Naive thymus-derived CD4-positive, alpha-beta T cell (primary cell): Measurements from ENCODE around the gene CNMD. TPM values are rescaled to one million over a fixed set of nuclear protein-coding genes. Genes with fewer than 3 reads are reported as not detected.

ENCODE experiments used
- ATAC-seq: fragments of 150-1000 bp; cut with Tn5 transposase; 2 replicates; pipeline ENCODE4 v1.10.0; 2021; ENCODE audit warnings: mild to moderate bottlenecking, moderate library complexity
- CTCF ChIA-PET: fragments of 350-600 bp; sonication (Branson Sonifier 250); formaldehyde crosslinking; loops from one replicate; lab custom pipeline; 2021; ENCODE audit warnings: antibody characterized with exemption; lab: Charles Lee
- POLR2A ChIA-PET: fragments of 350-600 bp; sonication (Branson Sonifier 250); formaldehyde crosslinking; loops from one replicate; lab custom pipeline; 2021; ENCODE audit warnings: antibody characterized with exemption, inconsistent platforms; lab: Charles Lee
- DNase-seq, 9 donors: peaks; one replicate each; pipeline versions ENCODE4 v3.0.0 to v3.0.0-alpha.2; 2020 to 2022; ENCODE audit warnings: mixed read lengths in 1 of 9
- H3K27ac ChIP-seq: one replicate; pipeline ENCODE4 v1.7.0; 2013; ENCODE audit warnings: mild to moderate bottlenecking, low read depth, low read length, moderate library complexity
- H3K27me3 ChIP-seq, 2 donors: one replicate each; pipeline ENCODE4 v1.7.0; 2013; ENCODE audit warnings: low read length in 2 of 2, mild to moderate bottlenecking in 2 of 2, moderate library complexity in 2 of 2; ENCODE audit not compliant: control insufficient read depth in 2 of 2, insufficient read depth in 2 of 2
- H3K36me3 ChIP-seq, 3 experiments: 1 replicate in 2 of 3; 2 replicates in 1 of 3; pipeline ENCODE4 v1.7.0; 2013; ENCODE audit warnings: low read length in 3 of 3, mild to moderate bottlenecking in 3 of 3, moderate library complexity in 1 of 3; ENCODE audit not compliant: insufficient read depth in 3 of 3, control insufficient read depth in 2 of 3
- H3K4me1 ChIP-seq, 2 donors: one replicate each; pipeline ENCODE4 v1.7.0; 2013; ENCODE audit warnings: low read length in 2 of 2, mild to moderate bottlenecking in 2 of 2, moderate library complexity in 1 of 2; ENCODE audit not compliant: control insufficient read depth in 2 of 2, insufficient read depth in 2 of 2
- H3K4me3 ChIP-seq: 2 replicates; pipeline ENCODE4 v1.7.0; 2013; ENCODE audit warnings: mild to moderate bottlenecking, low read length
- H3K9me3 ChIP-seq, 3 experiments: 1 replicate in 2 of 3; 2 replicates in 1 of 3; pipeline ENCODE4 v1.7.0; 2013; ENCODE audit warnings: low read length in 3 of 3; ENCODE audit not compliant: control insufficient read depth in 2 of 3
- H3K27ac Mint-ChIP-seq, 9 donors: one replicate each; pipeline ENCODE4 v1.8.0; 2020 to 2022; ENCODE audit warnings: mixed read lengths in 9 of 9, mild to moderate bottlenecking in 8 of 9, moderate library complexity in 5 of 9, inconsistent platforms in 2 of 9
- H3K27me3 Mint-ChIP-seq, 5 donors: one replicate each; pipeline ENCODE4 v1.8.0; 2021 to 2022; ENCODE audit warnings: mixed read lengths in 5 of 5, mild to moderate bottlenecking in 1 of 5
- H3K36me3 Mint-ChIP-seq, 5 donors: one replicate each; pipeline ENCODE4 v1.8.0; 2020 to 2022; ENCODE audit warnings: mixed read lengths in 5 of 5, mild to moderate bottlenecking in 3 of 5, inconsistent platforms in 1 of 5
- H3K4me1 Mint-ChIP-seq, 7 donors: one replicate each; pipeline ENCODE4 v1.8.0; 2020 to 2022; ENCODE audit warnings: mixed read lengths in 7 of 7, mild to moderate bottlenecking in 3 of 7, inconsistent platforms in 1 of 7
- H3K4me3 Mint-ChIP-seq, 10 donors: one replicate each; pipeline ENCODE4 v1.8.0; 2020 to 2022; ENCODE audit warnings: mild to moderate bottlenecking in 10 of 10, mixed read lengths in 10 of 10, moderate library complexity in 6 of 10, inconsistent platforms in 2 of 10
- H3K9me3 Mint-ChIP-seq, 11 donors: one replicate each; pipeline ENCODE4 v1.8.0; 2020 to 2022; ENCODE audit warnings: mixed read lengths in 11 of 11, mild to moderate bottlenecking in 4 of 11, inconsistent platforms in 1 of 11, moderate library complexity in 1 of 11
- intact Hi-C, 2 donors: fragments of 100-400 bp; cut with micrococcal nuclease; formaldehyde crosslinking; loops; one replicate each; pipeline ENCODE4 v1.15.1; 2023
- polyA plus RNA-seq, 2 donors: library from polyadenylated mRNA; unstranded; fragments of 300-500 nt; fragmentation: Illumina TruSeq; gene quantifications; one replicate each; pipeline ENCODE4 v1.2.3, GENCODE V29; 2021
- total RNA-seq, 6 experiments: library from RNA in 5 of 6; stranded (reverse) in 5 of 6; gene quantifications; 1 replicate in 5 of 6; 2 replicates in 1 of 6; pipeline ENCODE4 v1.2.3 and lab custom pipeline; 2021 to 2026

The CNMD gene
- total and polyA plus RNA-seq, 7 experiments from 2014 or later = 0.13 TPM; not detected in 6

GRCh38 chr13:52783943-52784342, 44.3 kb upstream of the CNMD start:
- ChIA-PET POLR2A (no interaction called here), CTCF (interaction anchor here (1.0 kb wide), 1 partner anchor 9 kb away, joined by 3 read pairs; no protein-coding TSS in a partner anchor)
- no peak overlapping the region for H3K27ac Mint-ChIP-seq
- no peaks in the 10 kb centered on the region for H3K9me3 Mint-ChIP-seq
- Histone ChIP-seq H3K9me3 (no peaks in the 10 kb centered on the region), H3K4me3 (no peak overlapping the region), H3K4me1 (no peaks in the 10 kb centered on the region), H3K27me3 (no peaks in the 10 kb centered on the region), H3K27ac (no peak overlapping the region), H3K36me3 (no peaks in the 10 kb centered on the region)
- DNase-seq (no peak), ATAC-seq (no peak)
- no peak overlapping the region for H3K4me3 Mint-ChIP-seq
- H3K36me3 Mint-ChIP-seq = no peaks in the 10 kb centered on the region
- peaks cover 2 to 28% (median 16%) of the 10 kb centered on the region in 5 donors for H3K27me3 Mint-ChIP-seq
- no peaks in the 10 kb centered on the region for H3K4me1 Mint-ChIP-seq
- intact Hi-C loops = no loop called here

- POLR2A ChIA-PET = no interaction called here
These were observed 43.1 kb upstream of the CNMD start for GRCh38 chr13:52782471-52783448.

GRCh38 chr13:52780611-52781010, 41.0 kb upstream of the CNMD start:
- ATAC-seq = no peak
- H3K4me1 Mint-ChIP-seq = no peaks in the 10 kb centered on the region
- Histone ChIP-seq H3K27ac (no peak overlapping the region), H3K4me1 (no peaks in the 10 kb centered on the region), H3K9me3 (no peaks in the 10 kb centered on the region), H3K4me3 (no peak overlapping the region), H3K36me3 (no peaks in the 10 kb centered on the region), H3K27me3 (no peaks in the 10 kb centered on the region)
- CTCF ChIA-PET = no interaction called here
- H3K4me3 Mint-ChIP-seq = no peak overlapping the region
- POLR2A ChIA-PET = no interaction called here
- peaks cover 0 to 42% (median 18%) of the 10 kb centered on the region in 5 donors for H3K27me3 Mint-ChIP-seq
- no peak overlapping the region for H3K27ac Mint-ChIP-seq
- H3K36me3 Mint-ChIP-seq = no peaks in the 10 kb centered on the region
- intact Hi-C loops = no loop called here
- DNase-seq = no peak
- H3K9me3 Mint-ChIP-seq = no peaks in the 10 kb centered on the region

More at GRCh38 chr13:52782471-52783448, 43.1 kb upstream of the CNMD start:
- no peaks in the 10 kb centered on the region for H3K27me3 ChIP-seq
- H3K9me3 Mint-ChIP-seq = no peaks in the 10 kb centered on the region
- no peaks in the 10 kb centered on the region for H3K4me1 ChIP-seq
- peaks cover 2 to 28% (median 16%) of the 10 kb centered on the region in 5 donors for H3K27me3 Mint-ChIP-seq
- CTCF ChIA-PET = no interaction called here
- DNase-seq = no peak
- no peak overlapping the region for H3K27ac Mint-ChIP-seq
- H3K36me3 ChIP-seq = no peaks in the 10 kb centered on the region
- H3K9me3 ChIP-seq = no peaks in the 10 kb centered on the region
- no peaks in the 10 kb centered on the region for H3K36me3 Mint-ChIP-seq
- H3K4me3 ChIP-seq = no peak overlapping the region
- intact Hi-C loops = no loop called here
- H3K4me3 Mint-ChIP-seq = no peak overlapping the region
- no peak overlapping the region for H3K27ac ChIP-seq
- no peak for ATAC-seq
- no peaks in the 10 kb centered on the region for H3K4me1 Mint-ChIP-seq

- no peaks in the 10 kb centered on the region for H3K36me3 Mint-ChIP-seq
- Histone ChIP-seq H3K9me3 (no peaks in the 10 kb centered on the region), H3K4me3 (no peak overlapping the region), H3K27ac (no peak overlapping the region), H3K36me3 (no peaks in the 10 kb centered on the region), H3K27me3 (no peaks in the 10 kb centered on the region), H3K4me1 (no peaks in the 10 kb centered on the region)
- H3K4me1 Mint-ChIP-seq = no peaks in the 10 kb centered on the region
- POLR2A ChIA-PET = no interaction called here
- no peak overlapping the region for H3K27ac Mint-ChIP-seq
- no peak overlapping the region for H3K4me3 Mint-ChIP-seq
- DNase-seq (no peak), ATAC-seq (no peak)
- peaks cover 0 to 42% (median 23%) of the 10 kb centered on the region in 5 donors for H3K27me3 Mint-ChIP-seq
- CTCF ChIA-PET = no interaction called here
- intact Hi-C loops = no loop called here
- no peaks in the 10 kb centered on the region for H3K9me3 Mint-ChIP-seq
These were observed 40.5 kb upstream of the CNMD start for GRCh38 chr13:52780092-52780491.

- H3K36me3 Mint-ChIP-seq = no peaks in the 10 kb centered on the region
- no peaks in the 10 kb centered on the region for H3K9me3 Mint-ChIP-seq
- peaks cover 0 to 36% (median 24%) of the 10 kb centered on the region in 5 donors for H3K27me3 Mint-ChIP-seq
- no peaks in the 10 kb centered on the region for H3K36me3 ChIP-seq
- ATAC-seq (no peak), DNase-seq (no peak)
- H3K4me3 Mint-ChIP-seq = no peak overlapping the region
- no peak overlapping the region for H3K4me3 ChIP-seq
- POLR2A ChIA-PET = no interaction called here
- no peak overlapping the region for H3K27ac Mint-ChIP-seq
- H3K9me3 ChIP-seq = no peaks in the 10 kb centered on the region
- H3K27me3 ChIP-seq = no peaks in the 10 kb centered on the region
- H3K4me1 Mint-ChIP-seq = no peaks in the 10 kb centered on the region
- CTCF ChIA-PET = no interaction called here
- intact Hi-C loops = no loop called here
- H3K4me1 ChIP-seq = no peaks in the 10 kb centered on the region
- H3K27ac ChIP-seq = no peak overlapping the region
These were observed 39.5 kb upstream of the CNMD start for GRCh38 chr13:52779103-52779502.

- DNase-seq = no peak
- CTCF ChIA-PET = no interaction called here
- Histone ChIP-seq H3K36me3 (no peaks in the 10 kb centered on the region), H3K4me3 (no peak overlapping the region), H3K9me3 (no peaks in the 10 kb centered on the region), H3K4me1 (no peaks in the 10 kb centered on the region), H3K27ac (no peak overlapping the region), H3K27me3 (no peaks in the 10 kb centered on the region)
- Mint-ChIP-seq H3K27ac (no peak overlapping the region), H3K27me3 (peaks cover 6 to 50% (median 26%) of the 10 kb centered on the region in 5 donors), H3K36me3 (no peaks in the 10 kb centered on the region), H3K4me1 (no peaks in the 10 kb centered on the region), H3K9me3 (peaks cover 0 to 1% (median 0%) of the 10 kb centered on the region in 11 donors), H3K4me3 (no peak overlapping the region)
- POLR2A ChIA-PET = no interaction called here
- intact Hi-C loops = no loop called here
- ATAC-seq = no peak
These were observed 37.1 kb upstream of the CNMD start for GRCh38 chr13:52776726-52777125.

- peaks cover 0 to 1% (median 0%) of the 10 kb centered on the region in 11 donors for H3K9me3 Mint-ChIP-seq
- no peak overlapping the region for H3K27ac ChIP-seq
- no peak overlapping the region for H3K4me3 ChIP-seq
- no peak overlapping the region for H3K27ac Mint-ChIP-seq
- CTCF ChIA-PET = no interaction called here
- POLR2A ChIA-PET = no interaction called here
- H3K27me3 ChIP-seq = no peaks in the 10 kb centered on the region
- H3K4me1 Mint-ChIP-seq = no peaks in the 10 kb centered on the region
- no peaks in the 10 kb centered on the region for H3K36me3 ChIP-seq
- no peaks in the 10 kb centered on the region for H3K9me3 ChIP-seq
- no peak for ATAC-seq
- intact Hi-C loops = no loop called here
- peaks cover 6 to 48% (median 26%) of the 10 kb centered on the region in 5 donors for H3K27me3 Mint-ChIP-seq
- H3K4me1 ChIP-seq = no peaks in the 10 kb centered on the region
- H3K4me3 Mint-ChIP-seq = no peak overlapping the region
- H3K36me3 Mint-ChIP-seq = no peaks in the 10 kb centered on the region
- DNase-seq = no peak
These were observed 35.9 kb upstream of the CNMD start for GRCh38 chr13:52775511-52775910.
